HG02610 (cell line): ENCODE data around the gene SLC38A6.
A peak's percentile ranks its signal among the peaks of the same experiment; 100 is the strongest.

ENCODE experiments used
- ATAC-seq: cut with Tn5 transposase; IDR thresholded peaks from one replicate; pipeline ENCODE4 v1.9.1; 2021; ENCODE audit warnings: mild to moderate bottlenecking, moderate library complexity; ENCODE audit not compliant: unreplicated experiment

SLC38A6 gene

DNA sequence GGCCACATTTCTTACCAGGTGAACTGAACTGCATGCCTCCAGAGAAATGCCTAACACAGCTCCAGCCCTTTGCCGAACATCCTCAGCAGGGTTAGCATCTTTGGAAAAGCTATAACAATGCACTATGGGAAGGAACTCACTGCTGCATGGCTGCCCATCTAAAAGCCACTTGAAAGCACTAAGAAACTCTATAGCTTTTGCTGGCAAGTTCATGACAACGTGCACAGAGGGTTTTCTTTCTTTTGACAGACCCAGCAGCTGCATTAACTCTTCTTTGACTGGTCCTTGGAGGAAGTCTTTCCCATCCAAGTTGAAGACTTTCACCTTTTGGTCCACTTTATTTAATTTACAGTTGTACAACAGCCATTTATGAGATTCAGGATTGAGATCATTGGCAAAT, 5.5 kb upstream of the SLC38A6 start:
- ATAC-seq, result no peak

DNA sequence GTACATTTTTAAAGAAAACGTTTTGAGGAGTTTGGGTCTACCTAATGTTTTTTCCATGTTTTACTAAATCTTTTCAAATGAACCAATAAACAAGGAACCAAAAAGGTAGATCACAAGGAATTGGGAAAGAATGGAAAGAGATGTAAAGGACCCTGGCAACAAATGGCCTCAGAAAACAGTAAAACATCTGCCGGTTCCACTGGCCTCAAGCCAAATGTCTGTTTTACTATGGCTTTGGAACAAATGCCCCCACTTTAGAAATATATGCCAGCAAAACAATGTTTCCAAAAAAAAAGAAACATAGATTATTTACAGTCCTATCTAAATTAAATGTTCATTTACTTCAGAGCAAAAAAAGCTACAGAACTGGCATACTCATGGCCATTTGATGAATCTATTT, 3.2 kb upstream of the SLC38A6 start:
- ATAC-seq, result no peak

DNA sequence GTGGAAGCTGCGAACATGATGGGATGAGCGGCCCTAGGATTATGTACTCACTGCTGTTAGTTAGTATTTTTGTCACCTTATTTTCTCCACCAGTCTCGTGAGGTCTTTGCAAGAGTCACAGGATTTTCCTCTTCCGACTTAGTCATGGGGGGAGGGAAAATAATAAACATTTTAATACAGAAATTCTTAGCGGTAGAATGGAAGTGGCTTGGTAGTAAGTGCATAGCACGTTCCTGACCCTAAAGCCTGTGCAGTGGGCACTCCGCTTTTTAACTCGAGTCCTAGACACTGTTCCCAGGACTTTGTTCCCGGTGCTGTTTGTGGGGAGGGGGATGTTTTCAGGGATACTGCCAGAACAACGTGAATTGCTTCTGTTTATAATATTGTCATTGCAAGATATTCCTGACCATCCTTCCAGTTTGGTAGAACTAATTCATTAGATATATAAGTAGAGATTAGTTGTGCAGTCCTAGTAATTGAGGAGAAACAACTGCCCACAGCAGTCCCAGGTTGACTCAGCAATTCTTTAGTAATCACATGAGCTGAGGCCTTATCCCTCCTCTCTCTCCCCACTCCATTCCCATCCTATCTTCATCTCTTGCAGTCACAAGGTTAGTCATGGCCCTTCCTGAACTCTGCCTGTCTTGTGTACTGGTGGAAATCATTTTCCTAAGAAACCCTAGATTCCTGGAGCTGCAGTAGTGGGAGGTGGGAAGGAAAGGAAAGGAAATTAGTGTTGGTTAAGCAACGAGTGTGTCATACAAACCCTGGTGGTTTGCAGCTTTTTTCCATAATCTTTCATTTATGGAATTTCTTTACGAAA, 799 bp downstream of the SLC38A6 start:
- no peak for ATAC-seq

DNA sequence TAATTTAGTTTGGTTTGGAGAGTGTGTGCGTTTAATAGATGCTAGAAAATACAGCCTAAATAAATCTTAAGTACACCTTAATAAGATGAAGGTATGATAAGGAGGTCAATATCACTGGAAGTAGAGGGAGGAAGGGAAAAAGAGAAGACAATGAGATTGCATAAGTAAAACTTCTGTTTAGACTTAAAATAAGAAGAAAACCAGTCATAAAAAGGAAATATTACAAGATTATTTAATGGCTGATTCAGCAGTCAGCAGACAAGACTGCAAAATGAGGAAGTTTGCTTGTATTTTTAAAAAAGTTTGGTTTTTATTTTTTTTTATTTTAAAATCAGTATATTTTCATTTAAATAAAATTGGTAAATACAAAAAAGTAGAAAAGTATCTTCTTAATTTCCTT, 3.2 kb downstream of the SLC38A6 start:
- ATAC-seq, result no peak

DNA sequence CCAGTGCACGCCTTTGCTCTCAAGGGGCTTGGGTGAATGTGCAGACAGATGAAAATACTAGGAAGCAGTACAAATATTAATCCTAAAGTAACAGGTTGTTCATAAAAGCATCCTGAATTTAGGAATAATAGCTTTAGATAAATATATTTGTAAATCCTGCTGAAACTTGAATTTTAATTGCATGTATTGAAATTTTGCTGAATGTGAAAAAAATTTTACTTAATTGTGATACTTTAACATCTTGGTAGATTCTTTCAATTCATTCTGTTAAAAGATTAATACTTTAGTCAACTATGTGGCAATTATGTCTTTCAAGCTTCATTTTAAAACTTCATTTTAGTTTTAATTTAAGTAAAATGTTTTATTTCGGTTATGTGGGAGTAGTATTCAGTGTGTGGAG, 5.5 kb downstream of the SLC38A6 start:
- no peak for ATAC-seq

DNA sequence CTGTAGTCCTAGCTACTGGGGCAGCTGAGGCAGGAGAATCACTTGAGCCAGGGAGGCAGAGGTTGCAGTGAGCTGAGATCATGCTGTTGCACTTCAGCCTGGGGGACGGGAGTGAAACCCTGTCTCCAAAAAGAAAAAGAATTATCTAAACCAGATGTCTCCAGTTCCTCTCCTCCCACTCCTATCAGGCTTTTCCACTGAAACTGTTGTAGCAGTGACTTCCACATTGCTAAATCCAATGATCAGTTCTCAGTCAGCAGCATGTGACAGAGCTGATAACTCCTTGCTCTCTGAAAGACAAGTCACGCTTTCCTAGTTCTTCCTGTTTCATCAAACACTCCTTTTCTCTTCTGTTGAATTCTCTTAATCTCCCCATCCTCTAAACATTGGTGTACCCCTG, 8.6 kb downstream of the SLC38A6 start:
- ATAC-seq, result no peak

DNA sequence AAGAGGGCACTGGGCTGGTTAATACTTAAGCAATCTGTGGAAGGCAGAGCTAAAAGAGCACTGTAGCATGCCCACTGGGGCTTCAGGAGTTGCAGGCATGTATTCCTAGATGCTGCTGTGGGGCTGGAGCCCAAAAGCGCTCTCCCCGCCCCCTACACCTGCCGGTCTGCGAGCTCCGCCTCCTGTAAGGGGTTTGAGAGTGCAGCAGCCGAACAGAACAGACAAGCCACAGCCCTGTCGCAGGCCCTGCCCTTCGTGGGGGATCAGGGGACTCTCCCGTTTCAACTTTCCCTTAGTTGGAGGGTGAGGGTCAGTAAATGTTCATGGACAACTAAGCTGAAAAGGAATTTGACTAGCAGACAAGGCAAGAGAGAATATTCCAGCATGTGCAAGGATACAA, 17.6 kb downstream of the SLC38A6 start:
- ATAC-seq, result no peak

DNA sequence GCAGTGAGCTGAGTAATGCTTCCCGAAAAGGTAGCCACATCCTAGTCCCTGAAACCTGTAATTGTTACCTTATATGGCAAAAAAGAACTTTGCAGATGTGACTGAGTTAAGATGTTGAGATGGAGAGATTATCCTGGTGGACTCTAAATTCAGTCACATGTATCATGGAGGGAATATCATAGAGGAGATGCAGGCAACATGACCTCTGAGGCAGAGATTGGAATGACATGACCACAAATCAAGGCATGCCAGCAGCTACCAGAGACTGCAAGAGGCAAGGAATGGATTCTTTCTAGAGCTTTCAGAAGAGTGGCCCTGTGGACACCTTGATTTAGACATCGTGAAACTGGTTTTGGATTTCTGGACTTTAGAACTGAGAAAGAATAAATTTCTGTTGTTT, 18.5 kb downstream of the SLC38A6 start:
- ATAC-seq, result no peak

DNA sequence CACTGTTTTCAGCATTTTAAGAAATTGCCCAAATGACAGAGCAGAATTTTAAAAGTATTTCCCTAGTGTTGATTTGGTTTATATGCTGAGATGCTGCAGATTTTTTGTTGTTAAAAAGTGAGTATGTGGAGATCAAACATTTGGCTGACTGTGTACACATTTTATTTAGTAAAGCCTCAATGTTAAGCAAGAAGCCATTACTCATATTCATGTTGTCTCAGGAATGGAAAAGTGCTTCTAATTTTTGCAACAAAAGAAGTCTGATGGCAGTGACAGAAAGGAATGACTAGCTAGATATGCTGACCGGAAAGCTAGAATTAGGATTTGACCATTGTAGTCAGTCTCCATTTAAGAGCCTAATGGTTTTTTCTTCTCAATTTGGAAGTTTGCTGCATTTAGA, 22.5 kb downstream of the SLC38A6 start:
- ATAC-seq, result no peak

DNA sequence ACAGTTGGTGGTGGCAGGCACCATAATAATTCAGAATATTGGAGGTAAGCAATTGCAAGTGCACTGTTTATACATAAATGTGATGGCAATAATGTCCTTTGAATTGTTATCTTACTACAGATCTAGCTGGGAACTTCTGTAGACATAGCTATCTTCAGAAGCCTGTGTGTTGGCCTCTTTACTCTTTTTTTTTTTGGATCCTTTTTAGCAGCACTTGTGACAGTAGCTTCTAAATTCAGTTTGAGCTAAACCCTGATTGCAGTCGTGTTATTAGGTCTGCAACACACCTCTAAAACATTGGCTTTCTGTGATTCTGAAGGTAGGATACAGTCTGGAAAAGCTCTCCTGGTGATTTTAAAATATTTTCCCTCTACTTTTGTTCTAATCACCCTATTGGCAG, 38.5 kb downstream of the SLC38A6 start:
- no peak for ATAC-seq

DNA sequence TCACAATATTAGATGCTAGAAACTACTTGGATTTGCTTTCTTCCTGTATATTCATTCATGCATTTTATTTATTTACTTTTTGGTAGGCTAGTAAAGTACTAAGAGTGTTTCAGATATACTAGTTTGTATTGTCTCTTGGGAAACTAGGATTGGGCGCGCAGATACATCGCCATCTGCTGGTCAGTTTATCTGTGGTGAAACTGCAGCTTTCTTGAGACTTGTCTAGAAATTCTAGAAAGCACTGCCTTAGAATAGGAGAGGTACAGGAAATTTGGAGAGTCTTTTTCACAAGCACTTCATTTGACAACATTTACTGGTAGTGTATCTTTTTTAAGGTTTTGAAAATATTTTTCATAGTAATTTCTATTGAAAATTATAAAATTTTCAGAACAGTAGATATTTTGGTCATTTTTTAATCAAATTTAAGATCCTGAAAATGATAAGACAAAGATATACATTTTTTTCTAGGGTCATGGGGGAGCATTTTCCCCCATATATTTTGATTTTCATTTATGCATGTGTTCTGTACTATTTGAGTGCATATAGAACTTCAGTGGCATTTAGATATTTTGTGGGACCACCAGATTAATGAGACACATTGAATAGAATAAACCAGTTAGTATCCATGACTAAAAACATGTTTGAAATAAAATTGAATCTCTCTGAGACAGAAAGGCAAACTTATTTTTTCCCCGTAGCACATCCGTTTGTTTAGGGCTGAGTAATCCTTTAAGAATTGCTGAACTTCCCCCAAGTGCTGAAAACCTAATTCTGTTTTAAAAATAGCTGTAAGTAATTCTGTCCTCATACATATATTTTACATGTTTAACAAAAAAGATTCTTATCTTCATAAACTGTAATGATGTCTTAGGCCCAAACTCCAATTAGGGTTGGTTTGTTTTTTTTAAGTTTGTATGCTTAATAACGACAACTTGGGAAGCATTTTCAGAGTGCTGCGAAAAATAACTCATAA, 44.5 kb downstream of the SLC38A6 start:
- ATAC-seq, result no peak

DNA sequence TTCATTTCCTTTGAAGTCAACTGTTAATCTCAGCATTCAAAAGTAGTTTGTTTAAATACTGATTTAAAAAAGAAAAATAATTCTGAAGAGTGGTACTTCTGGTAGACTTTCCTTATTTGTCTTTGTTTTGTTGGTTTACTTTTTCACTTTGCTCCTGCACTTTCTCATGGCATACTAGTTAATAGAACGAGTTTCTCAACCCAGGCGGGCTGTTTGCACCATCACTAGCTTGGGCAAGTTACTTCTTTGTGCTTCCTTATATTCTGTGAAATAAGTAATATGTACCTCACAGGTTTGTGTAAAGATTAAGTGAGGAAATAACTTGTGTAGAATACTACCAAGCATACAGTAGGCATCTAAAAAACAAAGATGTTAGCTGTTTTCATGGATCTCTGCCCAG, 45.5 kb downstream of the SLC38A6 start:
- ATAC-seq, result no peak

DNA sequence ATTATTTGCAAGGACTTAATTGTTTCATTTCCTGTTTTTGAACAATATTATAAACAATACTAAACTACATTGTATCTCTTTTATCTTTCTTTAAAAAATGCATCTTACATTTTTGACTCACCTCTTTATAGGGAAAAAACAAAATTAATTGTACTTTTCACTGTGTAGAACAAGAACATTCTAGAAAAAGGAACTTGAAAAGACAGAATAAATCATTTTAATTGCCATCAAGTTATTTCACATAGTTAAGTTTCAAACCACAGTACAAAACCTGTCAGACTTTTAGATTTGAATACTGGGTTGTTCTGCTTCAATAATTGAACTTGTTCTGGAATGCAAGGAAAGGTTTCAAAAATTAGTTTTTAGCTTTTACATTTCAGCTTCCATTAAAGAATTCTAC, 50.0 kb downstream of the SLC38A6 start:
- ATAC-seq, result no peak

DNA sequence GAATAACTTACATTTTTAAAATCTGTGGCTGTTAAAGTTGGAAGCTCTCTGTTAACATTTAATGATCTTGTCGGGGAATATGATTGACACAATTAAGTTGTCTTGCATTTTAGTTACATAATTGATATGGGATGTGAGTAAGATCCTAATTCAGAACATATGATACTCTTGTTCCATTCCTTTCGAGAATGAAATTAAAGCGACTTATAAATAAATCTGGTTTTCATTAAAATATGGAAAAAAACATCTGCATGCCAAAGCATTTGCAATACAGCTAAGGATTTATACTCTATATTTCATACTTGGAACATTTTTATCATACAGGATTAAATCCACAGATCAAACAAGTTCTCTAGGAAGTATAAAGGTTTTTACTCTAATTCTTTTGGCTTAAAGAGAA, 52.0 kb downstream of the SLC38A6 start:
- ATAC-seq, result no peak

DNA sequence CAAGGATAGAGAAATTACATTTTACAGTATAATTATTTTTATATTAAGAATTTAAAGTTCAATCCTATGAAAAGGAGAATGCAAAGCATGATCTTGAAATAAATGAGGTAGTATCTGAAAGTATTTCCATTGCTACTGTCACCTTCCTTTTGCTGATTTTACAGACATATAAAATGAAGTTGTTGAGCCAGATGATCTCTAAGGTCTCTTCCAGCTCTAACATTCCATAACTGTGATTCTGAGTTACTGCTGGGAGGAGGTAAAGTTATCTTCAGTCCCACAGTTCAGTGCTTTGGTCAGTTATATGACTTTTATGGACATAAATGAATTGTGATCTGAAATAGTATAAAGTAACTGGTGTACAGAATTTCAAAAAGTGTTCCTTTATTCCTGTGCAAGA, 52.8 kb downstream of the SLC38A6 start:
- ATAC-seq, result no peak

DNA sequence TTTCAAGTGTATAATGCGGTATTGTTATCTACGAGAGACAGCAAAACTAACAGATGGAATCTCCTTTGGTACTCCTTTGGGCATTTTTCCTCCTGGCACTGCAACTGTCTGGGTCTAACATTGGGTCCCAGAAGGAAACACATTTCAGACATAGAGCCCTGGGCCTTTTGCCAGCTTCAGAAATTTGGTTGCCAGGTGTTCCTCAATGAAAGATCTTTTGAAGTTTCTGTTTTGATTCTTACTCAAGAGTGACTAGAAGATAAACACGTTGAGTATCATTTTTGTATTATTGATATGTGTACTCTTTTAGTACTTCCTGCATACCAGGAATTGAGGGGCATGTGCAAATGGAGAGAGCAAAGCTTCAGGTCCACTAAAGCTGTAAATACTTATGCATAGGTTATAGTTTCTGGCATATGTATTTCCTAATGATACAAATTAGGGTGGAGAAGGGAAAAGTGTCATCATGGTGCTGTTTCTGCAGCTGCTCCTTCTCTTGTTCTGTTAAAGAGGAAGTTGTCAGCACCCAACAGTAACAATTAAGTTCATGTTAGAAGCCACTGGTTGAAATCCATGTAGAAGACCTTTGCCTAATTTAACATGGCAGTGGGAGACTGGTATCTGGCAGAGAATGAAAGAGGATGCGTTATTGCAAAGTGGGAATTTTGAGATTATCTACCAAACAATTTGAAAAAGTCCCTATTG, 53.5 kb downstream of the SLC38A6 start:
- peak; percentile 88 for ATAC-seq

DNA sequence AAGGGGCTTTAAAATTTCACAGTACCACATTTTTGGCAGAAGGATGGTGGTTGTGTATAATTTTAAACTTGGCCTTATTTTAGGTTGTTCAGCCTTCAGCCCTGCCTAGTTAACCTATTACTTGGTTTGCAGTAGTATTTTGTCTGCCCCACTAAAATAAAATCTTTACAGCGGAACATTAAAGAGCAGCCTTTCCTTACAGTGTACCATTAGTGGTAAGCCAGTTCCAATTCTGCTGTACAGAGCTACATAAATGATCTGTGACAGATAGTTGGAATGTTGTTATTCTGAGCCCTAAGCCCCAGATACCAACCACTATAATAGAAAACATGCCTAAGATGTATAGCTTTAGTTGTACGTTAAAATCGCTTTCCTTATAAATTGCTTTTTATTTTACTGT, 56.2 kb downstream of the SLC38A6 start:
- ATAC-seq, result no peak

DNA sequence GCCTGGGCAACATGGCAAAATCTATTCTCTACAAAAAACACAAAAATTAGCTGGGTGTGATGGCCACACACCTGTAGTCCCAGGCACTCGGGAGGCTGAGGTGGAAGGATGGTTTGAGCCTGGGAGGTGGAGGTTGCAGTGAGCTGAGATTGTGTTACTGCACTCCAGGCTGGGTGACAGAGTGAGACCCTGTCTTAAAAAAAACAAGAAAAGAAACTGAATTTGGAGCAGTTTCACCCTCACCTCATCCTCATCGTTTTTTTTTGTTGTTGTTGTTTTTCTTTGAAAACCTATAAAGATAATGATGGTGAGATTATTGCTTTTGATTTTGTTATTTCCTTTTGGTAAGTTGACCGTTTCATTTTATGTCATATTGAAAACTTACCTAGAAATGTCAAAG, 60.7 kb downstream of the SLC38A6 start:
- no peak for ATAC-seq

DNA sequence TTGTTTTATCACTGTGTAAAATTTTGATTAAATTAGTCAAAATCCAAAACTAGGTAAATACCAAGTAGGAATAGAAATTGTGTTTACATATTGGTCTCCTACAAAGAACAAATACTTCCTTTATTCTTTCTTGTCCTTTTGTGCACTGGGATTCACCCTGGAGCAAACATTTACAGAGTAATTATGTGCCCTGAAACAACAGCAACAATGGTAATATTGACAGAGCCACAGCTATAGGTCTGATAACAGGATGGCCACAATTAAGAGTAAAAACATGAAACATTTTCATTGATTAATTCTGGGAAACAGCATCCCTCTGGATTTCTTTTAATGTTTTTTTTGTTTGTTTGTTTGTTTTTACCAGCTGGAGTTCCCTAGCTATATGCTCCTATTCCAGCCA, 61.2 kb downstream of the SLC38A6 start:
- no peak for ATAC-seq

DNA sequence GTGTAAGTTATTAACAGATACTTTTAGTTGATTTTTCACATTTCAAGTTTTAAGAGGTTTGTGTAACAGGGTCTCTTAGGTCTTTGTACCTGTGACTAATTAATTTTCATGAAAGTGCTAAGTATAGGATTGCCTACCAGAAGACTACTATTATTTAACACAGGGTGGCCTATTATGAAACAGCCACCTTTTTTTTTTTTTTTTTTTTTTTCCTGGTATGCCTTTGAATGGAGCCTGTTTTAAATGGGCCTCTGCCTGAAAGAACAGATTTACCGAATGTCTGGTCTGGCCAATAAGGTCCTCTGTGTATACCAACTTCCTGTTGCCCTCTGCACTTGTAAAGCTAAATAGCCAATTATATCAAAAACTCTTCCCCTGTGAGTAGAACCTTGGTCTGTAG, 62.5 kb downstream of the SLC38A6 start:
- no peak for ATAC-seq

DNA sequence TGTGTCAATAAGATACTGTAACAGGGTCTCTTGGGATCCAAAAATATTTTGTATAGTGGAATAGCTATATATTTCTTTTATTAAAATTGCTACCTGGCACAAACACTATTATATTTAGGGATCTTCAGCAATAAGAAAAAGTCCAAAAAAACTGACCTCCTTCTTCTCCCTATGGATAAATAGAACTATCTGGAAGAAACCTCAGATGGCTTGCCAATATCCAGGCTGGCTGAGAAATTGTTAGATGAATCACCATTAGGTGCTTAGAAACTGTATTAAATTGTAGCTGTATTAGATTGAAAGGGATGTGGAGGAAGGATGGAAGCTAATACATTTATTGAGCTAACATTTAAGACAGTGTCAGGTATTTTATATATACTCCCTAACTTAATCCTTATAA, 66.0 kb downstream of the SLC38A6 start:
- ATAC-seq, result no peak
